WERI-Rb-1 (cell line): ENCODE results near the gene DAAM2.

Experiments used
- DNase-seq: peaks from one replicate; pipeline ENCODE4 v3.0.0-alpha.2; 2020
- H3K27ac ChIP-seq: fragments of 250-450 bp; sonication (Bioruptor Pico); 2 replicates; pipeline ENCODE4 v1.5.1; 2020; ENCODE audit warnings: mild to moderate bottlenecking, moderate library complexity
- H3K27me3 ChIP-seq: fragments of 250-450 bp; sonication (Bioruptor Pico); 2 replicates; pipeline ENCODE4 v1.5.1; 2021; ENCODE audit warnings: mild to moderate bottlenecking, low read depth, moderate library complexity; ENCODE audit not compliant: insufficient read depth, severe bottlenecking
- H3K36me3 ChIP-seq: fragments of 250-450 bp; sonication (Bioruptor Pico); 2 replicates; pipeline ENCODE4 v1.5.1; 2020; ENCODE audit warnings: mild to moderate bottlenecking, moderate library complexity
- H3K4me3 ChIP-seq: 2 replicates; pipeline ENCODE4 v1.5.1; 2011; ENCODE audit warnings: low read depth, mild to moderate bottlenecking, control low read depth, low read length
- H3K9me3 ChIP-seq: fragments of 250-450 bp; sonication (Bioruptor Pico); 2 replicates; pipeline ENCODE4 v1.5.1; 2021; ENCODE audit warnings: mild to moderate bottlenecking, moderate library complexity; ENCODE audit not compliant: severe bottlenecking
- TF ChIP-seq, protein P1 (sequence below): IDR thresholded peaks from 2 replicates; pipeline ENCODE4 v1.5.1; 2011; ENCODE audit warnings: low read depth, mild to moderate bottlenecking, control low read depth, inconsistent platforms, low read length

Gene DAAM2

DNA sequence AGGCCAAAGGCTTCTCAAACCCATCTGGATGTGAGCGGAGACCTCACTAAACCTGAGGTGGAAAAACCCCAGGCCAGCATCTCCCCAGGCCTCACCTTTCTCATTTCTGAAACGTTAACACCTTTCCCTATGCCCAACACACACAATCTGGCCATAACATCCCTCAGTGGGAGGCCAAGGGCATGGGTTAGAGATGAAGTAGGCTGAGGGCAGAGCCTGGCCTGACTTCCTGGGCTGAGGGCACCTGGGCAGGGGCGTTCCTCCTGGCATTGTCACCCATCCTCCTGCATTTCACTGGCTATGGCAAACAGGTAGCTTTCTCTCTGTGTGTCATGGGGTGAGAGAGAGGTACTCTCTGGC is 133.7 kb downstream of the DAAM2 start:
- Histone ChIP-seq H3K27me3 (no peaks in the 10 kb centered on the region), H3K4me3 (no peak overlapping the region), H3K36me3 (peaks cover 33% of the 10 kb centered on the region), H3K27ac (no peak overlapping the region), H3K9me3 (no peaks in the 10 kb centered on the region)
- TF ChIP-seq, protein P1, sequence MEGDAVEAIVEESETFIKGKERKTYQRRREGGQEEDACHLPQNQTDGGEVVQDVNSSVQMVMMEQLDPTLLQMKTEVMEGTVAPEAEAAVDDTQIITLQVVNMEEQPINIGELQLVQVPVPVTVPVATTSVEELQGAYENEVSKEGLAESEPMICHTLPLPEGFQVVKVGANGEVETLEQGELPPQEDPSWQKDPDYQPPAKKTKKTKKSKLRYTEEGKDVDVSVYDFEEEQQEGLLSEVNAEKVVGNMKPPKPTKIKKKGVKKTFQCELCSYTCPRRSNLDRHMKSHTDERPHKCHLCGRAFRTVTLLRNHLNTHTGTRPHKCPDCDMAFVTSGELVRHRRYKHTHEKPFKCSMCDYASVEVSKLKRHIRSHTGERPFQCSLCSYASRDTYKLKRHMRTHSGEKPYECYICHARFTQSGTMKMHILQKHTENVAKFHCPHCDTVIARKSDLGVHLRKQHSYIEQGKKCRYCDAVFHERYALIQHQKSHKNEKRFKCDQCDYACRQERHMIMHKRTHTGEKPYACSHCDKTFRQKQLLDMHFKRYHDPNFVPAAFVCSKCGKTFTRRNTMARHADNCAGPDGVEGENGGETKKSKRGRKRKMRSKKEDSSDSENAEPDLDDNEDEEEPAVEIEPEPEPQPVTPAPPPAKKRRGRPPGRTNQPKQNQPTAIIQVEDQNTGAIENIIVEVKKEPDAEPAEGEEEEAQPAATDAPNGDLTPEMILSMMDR: no peak
- DNase-seq: no peak

DNA sequence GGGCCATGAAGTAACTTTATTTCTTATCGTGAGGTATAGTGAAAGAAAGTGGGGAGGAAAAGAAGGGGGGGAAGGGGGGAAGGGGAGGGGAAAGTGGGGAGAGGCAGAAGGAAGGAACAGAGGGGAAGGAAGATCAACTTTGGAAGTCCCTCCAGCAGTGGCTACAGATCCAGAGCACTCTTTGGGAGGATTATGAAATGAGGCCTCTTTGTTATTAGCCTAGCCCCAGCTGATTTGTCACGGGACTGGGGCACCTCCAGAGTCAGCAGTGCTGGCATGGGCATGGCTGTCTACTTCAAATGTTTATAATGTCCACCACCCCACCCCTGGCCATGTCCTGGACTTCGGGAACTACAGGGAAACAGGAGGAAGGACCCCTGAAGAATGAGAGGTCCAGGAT is 134.5 kb downstream of the DAAM2 start:
- H3K27me3 ChIP-seq: no peaks in the 10 kb centered on the region
- no peak for DNase-seq
- H3K9me3 ChIP-seq: no peaks in the 10 kb centered on the region
- TF ChIP-seq, protein P1: no peak
- H3K4me3 ChIP-seq: no peak overlapping the region
- H3K36me3 ChIP-seq: peaks cover 29% of the 10 kb centered on the region
- H3K27ac ChIP-seq: no peak overlapping the region

DNA sequence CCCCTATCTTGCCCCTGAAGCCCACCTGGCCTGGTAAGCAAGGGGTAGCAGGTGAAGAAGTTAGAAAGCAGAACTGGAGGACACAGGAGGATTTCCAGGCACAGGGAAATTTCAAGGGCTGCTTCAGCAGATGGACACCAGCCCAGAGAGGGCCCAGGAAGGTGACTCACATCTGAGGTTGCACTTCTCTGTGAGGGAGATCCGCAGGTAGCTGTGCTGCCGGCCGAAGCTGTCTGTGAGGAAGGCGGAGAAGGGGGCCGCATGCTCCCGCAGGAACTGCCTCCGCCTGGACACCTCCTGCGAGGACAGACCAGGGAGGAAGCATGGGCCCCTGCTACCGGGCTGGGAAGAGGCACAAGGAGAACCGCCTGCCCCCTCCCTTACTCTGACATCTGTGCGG is 135.0 kb downstream of the DAAM2 start:
- TF ChIP-seq, protein P1: no peak
- H3K27ac ChIP-seq: no peak overlapping the region
- no peak for DNase-seq
- peaks cover 29% of the 10 kb centered on the region for H3K36me3 ChIP-seq
- no peak overlapping the region for H3K4me3 ChIP-seq
- no peaks in the 10 kb centered on the region for H3K27me3 ChIP-seq
- H3K9me3 ChIP-seq: no peaks in the 10 kb centered on the region

DNA sequence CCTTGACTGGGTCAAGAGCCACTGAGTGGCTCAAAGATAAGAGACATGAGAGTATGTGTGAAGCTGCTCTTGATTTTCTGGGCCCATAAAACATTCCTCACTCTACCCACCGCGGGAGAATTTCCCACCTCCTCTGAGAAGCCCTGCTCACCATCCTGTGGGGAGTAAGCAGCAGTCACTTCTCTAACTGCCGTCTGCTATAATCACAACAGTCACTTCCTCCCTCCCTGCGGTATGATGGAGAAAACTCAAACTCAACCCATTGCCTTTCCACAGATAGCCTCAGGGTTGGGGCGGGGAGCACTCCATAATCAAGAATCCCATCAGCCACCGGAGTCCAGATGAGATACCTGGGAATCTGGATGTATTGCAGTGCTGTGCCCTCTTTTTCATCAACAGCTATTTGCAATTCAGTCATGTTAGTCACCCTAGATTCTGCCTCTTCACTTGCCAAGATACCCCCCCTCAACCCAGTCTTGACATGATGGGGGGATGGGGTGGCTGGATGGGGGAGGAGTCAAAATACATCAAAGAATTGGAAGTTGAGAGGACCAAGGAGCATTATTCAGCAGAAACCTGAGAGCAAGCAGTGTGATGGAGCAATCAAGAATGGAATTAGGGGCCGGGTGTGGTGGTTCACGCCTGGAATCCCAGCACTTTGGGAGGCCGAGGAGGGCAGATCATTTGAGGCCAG is 137.0 kb downstream of the DAAM2 start:
- Histone ChIP-seq H3K4me3 (no peak overlapping the region), H3K9me3 (no peaks in the 10 kb centered on the region), H3K27ac (no peak overlapping the region), H3K36me3 (peaks cover 22% of the 10 kb centered on the region), H3K27me3 (no peaks in the 10 kb centered on the region)
- TF ChIP-seq, protein P1: no peak
- no peak for DNase-seq

DNA sequence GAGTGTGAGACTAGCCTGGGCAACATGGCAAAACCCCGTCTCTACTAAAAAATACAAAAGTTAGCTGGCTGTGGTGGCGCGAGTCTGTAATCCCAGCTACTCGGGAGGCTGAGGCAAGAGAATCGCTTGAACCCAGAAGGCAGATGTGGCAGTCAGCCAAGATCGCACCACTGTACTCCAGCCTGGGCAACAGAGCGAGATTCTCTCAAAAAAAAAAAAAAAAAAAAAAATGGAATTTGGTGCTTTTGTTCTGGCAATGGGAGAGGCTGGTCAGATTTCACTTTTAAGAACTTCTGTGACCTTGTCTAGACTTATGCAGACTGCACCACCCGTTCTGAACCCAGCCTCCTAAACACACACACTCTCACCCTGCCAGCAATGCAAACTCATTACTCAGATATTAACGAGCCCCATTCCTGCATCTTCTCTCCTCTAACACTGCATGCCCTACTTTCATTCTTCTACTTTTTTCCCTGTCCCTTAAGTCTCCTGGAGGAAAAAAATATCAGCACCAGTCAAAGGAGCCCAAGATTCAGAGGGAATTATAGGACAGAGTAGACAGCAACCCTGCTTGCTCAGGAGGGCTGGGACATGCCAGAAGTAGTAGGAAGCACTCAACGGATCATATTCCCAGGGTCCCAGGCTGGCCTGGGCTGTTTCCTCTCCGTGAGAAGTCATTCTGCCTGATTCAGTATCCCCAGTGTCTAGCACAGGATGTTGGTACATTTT is 137.7 kb downstream of the DAAM2 start:
- TF ChIP-seq, protein P1: no peak
- Histone ChIP-seq H3K4me3 (no peak overlapping the region), H3K27me3 (no peaks in the 10 kb centered on the region), H3K9me3 (no peaks in the 10 kb centered on the region), H3K36me3 (peaks cover 15% of the 10 kb centered on the region), H3K27ac (no peak overlapping the region)
- no peak for DNase-seq
